Endothelial cell (in vitro differentiated cells): ENCODE measurements around the gene MT1HL1. TPM values are rescaled to one million over a fixed set of nuclear protein-coding genes. Genes with fewer than 3 reads are reported as not detected.
A peak's percentile ranks its signal among the peaks of the same experiment; 100 is the strongest.

Source experiments
- DNase-seq: peaks from one replicate; pipeline ENCODE4 v3.0.0; 2021; ENCODE audit warnings: low spot score
- H3K27ac Mint-ChIP-seq: one replicate; pipeline ENCODE4 v1.8.0; 2021; ENCODE audit warnings: mixed read lengths, inconsistent platforms; ENCODE audit not compliant: unreplicated experiment
- H3K27me3 Mint-ChIP-seq: one replicate; pipeline ENCODE4 v1.8.0; 2021; ENCODE audit warnings: mild to moderate bottlenecking, moderate library complexity, mixed read lengths, inconsistent platforms; ENCODE audit not compliant: unreplicated experiment
- H3K36me3 Mint-ChIP-seq: one replicate; pipeline ENCODE4 v1.8.0; 2021; ENCODE audit warnings: mild to moderate bottlenecking, low read depth, mixed read lengths, inconsistent platforms; ENCODE audit not compliant: unreplicated experiment
- H3K4me1 Mint-ChIP-seq: one replicate; pipeline ENCODE4 v1.8.0; 2021; ENCODE audit warnings: mild to moderate bottlenecking, mixed read lengths, inconsistent platforms; ENCODE audit not compliant: unreplicated experiment
- H3K4me3 Mint-ChIP-seq: one replicate; pipeline ENCODE4 v1.8.0; 2021; ENCODE audit warnings: mild to moderate bottlenecking, mixed read lengths, inconsistent platforms; ENCODE audit not compliant: unreplicated experiment
- H3K9me3 Mint-ChIP-seq: one replicate; pipeline ENCODE4 v1.8.0; 2021; ENCODE audit warnings: mixed read lengths, inconsistent platforms; ENCODE audit not compliant: unreplicated experiment
- CTCF ChIP-seq: fragments of 200-600 bp; sonication (generic); IDR thresholded peaks from one replicate; pipeline ENCODE4 v1.5.0; 2021; ENCODE audit warnings: antibody characterized with exemption; ENCODE audit not compliant: unreplicated experiment
- total RNA-seq: library from RNA; stranded (reverse); fragmentation: NEBNext Ultra II Directional; extraction: Animal tissue kit (Norgen Biotek cat#: 25700); gene quantifications from one replicate; pipeline ENCODE4 v1.2.1, GENCODE V29; 2021; ENCODE audit not compliant: unreplicated experiment

The MT1HL1 gene
- total RNA-seq, 1 donor from 2014 or later = not detected

- H3K9me3 Mint-ChIP-seq = no peaks in the 10 kb centered on the region
- H3K4me3 Mint-ChIP-seq = peak overlapping the region; percentile 91
- no peak for DNase-seq
- H3K4me1 Mint-ChIP-seq = peaks cover 11% of the 10 kb centered on the region
- peaks cover 16% of the 10 kb centered on the region for H3K27me3 Mint-ChIP-seq
- no peak for TF ChIP-seq CTCF
- H3K36me3 Mint-ChIP-seq = peaks cover 10% of the 10 kb centered on the region
- no peak overlapping the region for H3K27ac Mint-ChIP-seq
These were observed 39.8 kb upstream of the MT1HL1 start for GRCh38 chr1:237043846-237044636.

GRCh38 chr1:237042892-237043576 lies 38.8 kb upstream of the MT1HL1 start:
- DNase-seq = peak; percentile 33
- peak overlapping the region; percentile 39 for H3K27ac Mint-ChIP-seq
- peaks cover 10% of the 10 kb centered on the region for H3K36me3 Mint-ChIP-seq
- peak overlapping the region; percentile 91 for H3K4me3 Mint-ChIP-seq
- no peak for TF ChIP-seq CTCF
- H3K27me3 Mint-ChIP-seq = peaks cover 16% of the 10 kb centered on the region
- H3K9me3 Mint-ChIP-seq = no peaks in the 10 kb centered on the region
- peaks cover 11% of the 10 kb centered on the region for H3K4me1 Mint-ChIP-seq

- no peak for TF ChIP-seq CTCF
- peaks cover 10% of the 10 kb centered on the region for H3K36me3 Mint-ChIP-seq
- peaks cover 16% of the 10 kb centered on the region for H3K27me3 Mint-ChIP-seq
- no peak for DNase-seq
- H3K4me3 Mint-ChIP-seq = peak overlapping the region; percentile 91
- H3K4me1 Mint-ChIP-seq = peaks cover 11% of the 10 kb centered on the region
- no peak overlapping the region for H3K27ac Mint-ChIP-seq
- no peaks in the 10 kb centered on the region for H3K9me3 Mint-ChIP-seq
These were observed 38.3 kb upstream of the MT1HL1 start for GRCh38 chr1:237042526-237042891.

DNA sequence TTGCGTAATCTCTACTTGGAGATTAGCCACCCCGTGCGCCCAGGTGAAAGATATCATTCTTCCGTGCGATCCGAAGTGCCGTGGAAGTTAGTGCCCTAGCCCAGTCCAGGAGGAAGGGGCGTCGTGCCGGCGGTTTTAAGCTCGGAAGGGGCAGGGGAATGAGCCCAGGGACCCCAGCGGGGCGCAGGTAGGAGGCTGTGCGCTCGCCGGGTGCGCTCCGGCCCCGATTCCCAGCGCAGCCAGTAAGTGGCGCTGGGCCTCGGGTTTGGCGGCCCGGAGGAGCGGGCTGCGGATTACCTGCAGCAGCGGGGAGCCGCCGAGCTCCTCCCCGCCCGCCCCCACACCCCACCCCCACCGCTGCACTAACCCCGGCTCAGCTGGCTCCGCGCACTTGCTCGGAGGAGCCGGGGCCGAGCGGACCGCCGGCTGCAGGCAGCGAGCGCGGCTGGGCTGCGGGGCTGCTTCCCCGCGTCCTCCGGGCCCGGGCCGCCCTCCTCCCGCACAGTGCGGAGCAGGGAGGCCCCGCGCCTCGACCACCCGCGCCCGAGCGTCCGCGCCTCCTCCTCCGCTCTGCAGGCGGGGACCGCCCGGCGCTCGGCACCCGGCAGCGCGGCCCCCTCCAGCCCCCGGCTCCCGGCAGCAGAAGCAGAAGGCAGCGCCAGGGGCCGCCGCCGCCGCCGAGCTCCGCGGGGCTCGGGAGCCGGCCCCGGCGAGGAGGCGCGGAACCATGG lies 37.7 kb upstream of the MT1HL1 start, which contains the start of gene RYR2:
Gene RYR2, plus strand, starts transcription at position 390 of the 731 bp plus-strand sequence. Its CDS starts 338 bp downstream, at position 728.
- no peaks in the 10 kb centered on the region for H3K9me3 Mint-ChIP-seq
- H3K4me3 Mint-ChIP-seq = peak within 1 kb of the TSS; percentile 92
- peaks cover 10% of the 10 kb centered on the region for H3K36me3 Mint-ChIP-seq
- peak; percentile 49 for TF ChIP-seq CTCF
- peaks cover 16% of the 10 kb centered on the region for H3K27me3 Mint-ChIP-seq
- peak within 1 kb of the TSS; percentile 45 for H3K27ac Mint-ChIP-seq
- DNase-seq = peak; percentile 72
- peaks cover 11% of the 10 kb centered on the region for H3K4me1 Mint-ChIP-seq
